NCI-H1930 (cell line): Measurements from ENCODE around the gene NOXRED1.
"Not testable (repeated sequence)": the region's sequence is repeated elsewhere in the genome, so short reads cannot be mapped to it uniquely, and the experiment has no call there.

Experiments
- DNase-seq, 2 experiments: peaks; one replicate each; lab custom pipeline; 2025; lab: John Stamatoyannopoulos, UW

NOXRED1 gene

DNA sequence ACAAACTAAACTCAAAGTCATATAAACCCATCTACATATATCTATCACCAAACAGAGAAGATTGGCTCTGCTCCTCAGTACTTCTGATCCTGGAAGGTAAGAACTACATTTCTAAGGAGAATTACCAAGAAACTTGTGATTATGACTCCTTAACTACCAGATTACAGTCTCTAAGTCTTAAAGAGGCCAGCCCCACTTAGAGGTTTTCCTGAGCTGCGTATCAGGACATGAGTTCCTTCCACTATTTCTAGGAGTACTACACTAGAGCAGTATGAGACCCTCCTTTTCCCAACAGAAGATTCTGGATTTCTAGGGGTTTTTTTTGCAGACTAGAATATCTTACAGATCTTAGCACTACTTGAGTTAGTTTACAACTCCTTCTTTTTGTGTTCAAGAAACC, at the start of gene NOXRED1:
Gene NOXRED1, minus strand, starts transcription at position 101 of the 400 bp plus-strand sequence. CDS start 634 bp downstream, outside the sequence.
- DNase-seq: no peak

GRCh38 chr14:77470224-77470870, 47.0 kb upstream of the NOXRED1 start:
- no peak for DNase-seq

DNA sequence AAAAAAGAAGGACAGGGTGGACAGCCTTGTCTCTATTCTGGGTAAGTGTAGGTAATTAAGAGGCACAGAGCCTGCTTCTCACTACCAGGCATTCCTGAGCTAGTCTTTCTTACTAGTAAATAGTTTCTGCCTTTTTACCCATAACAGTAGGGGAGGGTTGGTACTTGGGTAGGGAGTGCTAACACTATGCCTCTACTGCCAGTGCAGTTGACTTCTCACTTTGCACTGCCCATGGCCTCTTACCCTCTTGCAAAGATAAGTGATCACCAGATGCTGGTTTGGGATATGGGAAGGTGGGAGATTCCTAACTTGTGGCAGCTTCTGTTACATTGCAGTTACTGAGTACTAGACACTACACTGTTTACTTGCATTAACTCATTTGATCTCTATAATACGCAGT, 46.2 kb upstream of the NOXRED1 start:
- DNase-seq: no peak

DNA sequence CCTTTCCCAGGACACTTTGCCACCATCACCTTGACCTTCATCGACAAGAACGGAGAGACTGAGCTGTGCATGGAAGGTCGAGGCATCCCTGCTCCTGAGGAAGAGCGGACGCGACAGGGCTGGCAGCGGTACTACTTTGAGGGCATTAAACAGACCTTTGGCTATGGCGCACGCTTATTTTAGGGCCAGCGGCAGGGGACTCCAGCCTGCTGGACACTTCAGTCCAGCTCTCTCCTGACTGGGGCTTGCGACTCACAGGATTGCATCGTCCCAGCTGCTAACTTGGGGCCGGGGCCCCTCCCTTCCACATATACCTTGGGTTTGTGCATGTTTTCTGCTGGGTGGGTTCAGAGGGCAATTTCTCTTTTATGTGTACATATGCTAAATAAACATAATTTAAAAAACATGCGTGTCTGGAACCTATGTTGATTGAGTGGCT, 45.8 kb upstream of the NOXRED1 start:
- DNase-seq: no peak

- DNase-seq: no peak
Measured at GRCh38 chr14:77467801-77468200, 44.5 kb upstream of the NOXRED1 start.

DNA sequence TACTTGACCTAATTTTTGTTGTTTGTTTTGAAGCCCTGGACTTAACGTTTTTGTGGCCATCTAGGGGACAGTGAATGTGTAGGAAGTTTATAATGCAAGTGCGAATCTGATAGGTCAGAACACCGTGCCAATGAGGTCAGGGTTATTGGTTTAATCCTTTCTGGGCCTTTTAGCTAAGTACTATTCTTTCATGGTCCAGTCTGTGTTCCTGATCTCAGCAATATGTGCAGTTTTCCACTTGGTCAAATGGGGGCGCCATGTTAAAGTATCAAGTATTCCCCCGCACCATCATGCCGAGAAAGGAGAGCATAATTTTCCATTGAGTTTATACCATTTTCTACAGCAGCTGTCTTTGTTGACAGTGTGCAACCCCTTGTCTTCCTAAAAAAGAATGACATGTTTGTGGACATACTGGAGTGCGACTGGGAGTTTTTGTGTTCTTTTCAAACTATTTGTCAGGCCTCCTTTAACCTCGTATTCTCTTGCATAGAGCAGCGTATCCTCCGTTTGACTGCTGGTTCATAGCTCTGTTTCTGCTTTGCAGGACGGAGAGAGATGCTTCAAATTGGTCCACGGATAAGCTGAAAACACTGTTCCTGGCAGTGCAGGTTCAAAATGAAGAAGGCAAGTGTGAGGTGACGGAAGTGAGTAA, 35.9 kb upstream of the NOXRED1 start:
- peak; percentile 28 to 52 for DNase-seq

GRCh38 chr14:77458249-77458950, 35.1 kb upstream of the NOXRED1 start:
- DNase-seq: no peak

DNA sequence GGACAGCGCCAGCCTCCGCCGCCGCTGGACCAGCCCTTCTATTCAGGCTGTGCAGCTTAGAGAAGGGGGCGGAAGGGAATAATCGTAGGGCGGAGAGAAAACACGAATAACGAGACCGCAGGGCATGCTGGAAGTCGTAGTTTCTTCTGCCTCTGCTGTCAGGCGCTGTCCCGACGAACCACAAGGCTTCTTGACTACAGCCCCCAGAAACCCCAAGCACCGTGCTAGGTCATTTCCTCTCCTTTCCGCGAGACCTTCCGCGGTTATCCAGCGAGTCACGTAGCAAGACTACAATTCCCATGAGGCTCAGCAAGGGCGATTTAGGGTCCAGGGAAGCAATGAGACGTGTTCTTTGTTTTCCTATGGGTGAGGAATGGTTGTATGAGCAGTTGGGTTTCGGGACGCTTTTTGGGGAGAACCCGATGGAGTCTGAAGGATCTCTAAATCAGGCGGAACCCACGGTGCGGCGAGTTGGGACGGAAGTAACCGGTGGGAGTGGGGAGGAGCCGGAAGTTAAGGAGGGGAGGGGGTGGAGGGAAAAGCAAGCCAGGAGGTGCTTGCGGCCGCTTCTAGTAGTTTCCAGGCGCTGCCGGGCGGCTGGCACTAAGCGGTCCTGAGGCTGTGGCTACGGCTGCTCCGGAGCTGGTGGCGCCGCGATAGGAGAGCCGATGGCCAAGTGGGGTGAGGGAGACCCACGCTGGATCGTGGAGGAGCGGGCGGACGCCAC, 34.4 kb upstream of the NOXRED1 start, which contains the start of the genes AHSA1 and VIPAS39:
Gene AHSA1, plus strand, starts transcription at position 572 of the 727 bp plus-strand sequence. Its CDS starts 97 bp downstream, at position 669.
Gene VIPAS39, minus strand, starts transcription at position 80 of the 727 bp plus-strand sequence. CDS start 3,499 bp downstream, outside the sequence.
- peak; percentile 96 to 97 for DNase-seq

DNA sequence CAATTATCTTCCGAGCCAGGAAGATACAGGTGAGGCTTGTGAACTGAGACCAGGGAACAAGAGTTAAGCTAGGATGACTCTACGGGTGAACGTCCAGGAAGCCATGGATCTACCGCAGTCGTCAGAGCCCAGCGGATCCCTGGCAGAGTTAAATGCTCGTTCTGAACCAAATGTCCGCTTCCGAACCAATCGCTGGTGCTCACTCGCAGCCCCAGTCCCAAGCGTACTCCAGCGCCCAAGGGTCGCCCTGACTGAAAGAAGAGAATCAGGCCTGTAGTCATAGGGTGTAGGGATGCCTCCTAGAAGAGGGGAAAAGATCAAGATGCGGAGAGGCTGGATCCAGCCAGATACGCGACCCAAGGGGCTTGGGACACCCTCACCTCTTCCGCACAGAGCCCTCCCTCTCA, 33.8 kb upstream of the NOXRED1 start:
- DNase-seq: no peak

DNA sequence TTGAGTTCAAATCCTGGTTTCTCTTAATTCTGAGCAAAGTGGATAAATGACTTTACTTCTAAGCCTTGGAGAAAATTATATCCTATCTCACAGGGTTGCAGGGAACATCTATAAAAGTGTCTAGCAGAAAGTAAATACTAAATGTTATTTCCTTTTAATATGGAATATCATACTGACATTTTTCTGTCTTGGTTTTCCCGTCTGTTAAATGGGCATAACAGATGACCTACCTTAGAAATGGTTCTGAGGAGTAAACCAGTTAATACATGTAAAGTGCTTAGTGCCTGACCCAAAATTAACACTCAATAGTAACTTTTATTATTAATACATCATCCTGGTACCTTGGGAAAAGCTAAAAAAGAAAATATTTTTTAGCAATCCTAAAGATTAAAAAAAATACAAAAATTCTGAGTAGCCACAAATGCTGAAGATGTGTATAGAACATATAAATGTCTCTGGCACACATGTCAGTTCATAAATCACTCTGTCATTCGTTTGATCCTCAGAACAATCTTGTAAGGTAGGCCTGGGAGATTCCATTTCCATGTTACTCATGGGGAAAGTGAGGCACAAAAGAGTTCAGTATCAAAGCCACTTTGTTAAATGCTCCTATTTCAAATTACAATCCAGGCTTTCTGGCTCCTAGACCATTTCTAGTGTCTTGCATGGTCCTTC, 32.8 kb upstream of the NOXRED1 start:
- no peak for DNase-seq

- no peak for DNase-seq
Measured at GRCh38 chr14:77442196-77442595, 18.9 kb upstream of the NOXRED1 start.

GRCh38 chr14:77439861-77440260, 16.5 kb upstream of the NOXRED1 start:
- no peak for DNase-seq

DNA sequence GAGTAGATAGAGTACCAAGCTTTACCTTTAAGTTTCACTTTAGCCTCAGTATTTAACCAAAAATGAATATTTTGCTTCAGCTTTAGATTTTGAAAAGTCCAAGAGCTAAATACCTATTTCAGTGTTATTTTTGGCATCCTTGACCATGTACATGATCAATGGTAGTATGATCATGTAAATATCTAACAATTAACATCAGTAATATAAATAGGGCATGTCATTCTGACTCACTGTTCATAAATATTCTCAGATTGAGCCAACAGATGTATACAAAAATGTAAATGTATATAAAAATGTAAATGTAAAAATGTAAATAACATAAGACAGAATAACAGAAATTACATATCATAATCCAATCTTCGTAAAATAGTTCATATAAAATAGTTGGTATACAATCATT, 15.3 kb upstream of the NOXRED1 start:
- no peak for DNase-seq

GRCh38 chr14:77436042-77436441, 12.7 kb upstream of the NOXRED1 start:
- DNase-seq: no peak

DNA sequence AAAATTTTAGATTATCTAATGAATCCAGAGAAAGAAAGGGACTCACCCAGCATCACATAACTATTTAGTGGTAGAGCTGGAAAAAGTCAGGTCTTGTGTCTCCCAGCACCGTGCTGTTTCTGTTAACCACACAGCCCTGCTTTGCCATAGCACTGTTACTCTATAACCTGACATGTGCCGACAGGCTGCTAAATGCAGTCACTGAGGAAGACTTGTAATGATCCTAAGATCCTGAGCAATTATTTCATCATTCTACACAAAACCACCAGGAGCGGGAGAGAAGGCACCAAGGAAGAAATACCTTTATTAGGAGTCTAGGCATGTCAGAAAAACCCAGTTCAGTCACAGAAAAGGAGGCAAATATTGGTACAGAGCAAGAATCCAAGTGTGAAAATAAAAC, 3.1 kb upstream of the NOXRED1 start:
- no peak for DNase-seq

DNA sequence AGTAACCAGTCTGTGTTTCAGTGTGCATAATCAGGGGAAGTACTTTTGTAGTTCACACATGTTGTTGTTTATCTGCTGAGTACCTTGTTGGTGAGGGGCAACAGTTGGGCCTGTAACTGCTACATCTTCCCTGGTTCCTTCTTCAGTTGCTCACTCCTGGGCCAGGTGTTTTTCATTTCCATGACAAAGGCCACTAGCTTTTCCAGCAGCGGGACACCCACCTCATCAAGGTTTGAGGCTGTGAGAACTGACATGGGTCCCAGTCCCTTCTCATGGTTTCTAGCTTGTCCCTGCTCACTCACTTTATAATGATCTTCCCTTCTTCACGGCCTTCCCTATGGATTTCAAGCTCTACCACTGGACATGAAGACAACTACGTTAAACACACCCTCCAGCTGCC, 1.5 kb upstream of the NOXRED1 start:
- no peak for DNase-seq

DNA sequence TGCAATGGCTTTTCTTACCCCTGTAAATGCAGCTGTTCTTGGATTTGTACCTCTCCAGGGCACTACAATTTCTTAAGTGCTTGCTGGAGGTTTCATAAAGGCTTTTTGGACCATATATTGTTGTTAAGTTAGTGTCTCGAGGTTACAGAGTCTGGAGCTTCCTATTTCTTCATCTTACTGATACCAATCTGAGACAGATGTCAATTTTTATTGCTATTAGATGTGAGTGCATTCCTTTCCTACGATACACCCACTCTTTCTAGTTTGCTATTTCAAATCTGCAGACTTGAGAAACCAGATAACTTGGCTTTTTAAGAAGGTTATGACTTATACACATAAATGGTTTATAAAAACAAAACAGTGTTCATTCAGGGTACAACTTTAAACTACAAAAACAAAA, 2.1 kb downstream of the NOXRED1 start:
- DNase-seq: no peak

DNA sequence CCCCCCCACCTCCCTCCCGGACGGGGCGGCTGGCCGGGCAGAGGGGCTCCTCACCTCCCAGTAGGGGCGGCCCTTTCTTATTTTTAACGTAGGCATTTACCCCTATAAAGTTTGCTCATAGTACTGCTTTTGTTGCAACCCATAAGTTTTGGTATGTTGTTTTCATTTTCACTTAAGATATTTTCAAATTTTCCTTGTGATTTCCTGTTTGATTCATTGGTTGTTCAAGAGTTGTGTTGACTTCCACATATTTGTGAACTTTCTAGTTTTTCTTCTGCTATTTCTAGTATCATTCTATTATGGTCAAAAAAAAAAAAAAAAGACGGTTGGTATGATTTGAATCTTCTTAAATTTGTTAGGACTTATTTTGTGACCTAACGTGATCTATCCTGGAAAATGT, 6.5 kb downstream of the NOXRED1 start:
- DNase-seq: no peak

DNA sequence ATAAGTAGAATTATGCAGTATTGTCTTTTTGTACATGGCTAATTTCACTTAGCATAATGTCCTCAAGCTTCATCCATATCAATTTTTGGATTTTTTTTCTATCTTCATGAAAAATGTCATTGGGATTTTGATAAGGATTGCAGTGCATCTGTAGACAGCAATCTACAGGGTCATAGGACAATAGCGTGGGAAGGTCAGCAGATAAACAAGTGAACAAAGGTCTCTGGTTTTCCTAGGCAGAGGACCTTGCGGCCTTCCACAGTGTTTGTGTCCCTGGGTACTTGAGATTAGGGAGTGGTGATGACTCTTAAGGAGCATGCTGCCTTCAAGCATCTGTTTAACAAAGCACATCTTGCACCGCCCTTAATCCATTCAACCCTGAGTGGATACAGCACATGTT, 7.2 kb downstream of the NOXRED1 start:
- not testable (repeated sequence) for DNase-seq

DNA sequence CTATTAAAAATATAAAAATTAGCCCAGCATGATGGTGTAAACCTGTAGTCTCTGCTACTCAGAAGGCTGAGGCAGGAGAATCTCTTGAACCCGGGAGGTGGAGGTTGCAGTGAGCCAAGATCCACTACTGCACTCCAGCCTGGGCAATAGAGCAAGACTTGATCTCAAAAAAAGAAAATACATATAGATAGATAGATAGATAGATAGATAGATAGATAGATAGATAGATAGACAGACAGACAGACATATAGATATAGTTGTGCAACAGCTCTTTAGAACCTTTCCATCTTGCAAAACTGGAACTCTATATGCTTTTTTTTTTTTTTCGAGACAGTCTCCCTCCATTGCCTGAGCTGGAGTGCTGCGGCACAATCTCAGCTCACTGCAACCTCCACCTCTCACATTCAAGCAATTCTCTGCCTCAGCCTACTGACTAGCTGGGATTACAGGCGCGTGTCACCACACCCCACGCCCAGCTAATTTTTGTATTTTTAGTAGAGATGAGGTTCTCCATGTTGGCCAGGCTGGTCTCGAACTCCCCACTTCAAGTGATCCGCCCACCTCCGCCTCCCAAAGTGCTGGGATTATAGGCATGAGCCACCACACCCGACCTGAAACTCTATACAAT, 7.8 kb downstream of the NOXRED1 start:
- not testable (repeated sequence) for DNase-seq

DNA sequence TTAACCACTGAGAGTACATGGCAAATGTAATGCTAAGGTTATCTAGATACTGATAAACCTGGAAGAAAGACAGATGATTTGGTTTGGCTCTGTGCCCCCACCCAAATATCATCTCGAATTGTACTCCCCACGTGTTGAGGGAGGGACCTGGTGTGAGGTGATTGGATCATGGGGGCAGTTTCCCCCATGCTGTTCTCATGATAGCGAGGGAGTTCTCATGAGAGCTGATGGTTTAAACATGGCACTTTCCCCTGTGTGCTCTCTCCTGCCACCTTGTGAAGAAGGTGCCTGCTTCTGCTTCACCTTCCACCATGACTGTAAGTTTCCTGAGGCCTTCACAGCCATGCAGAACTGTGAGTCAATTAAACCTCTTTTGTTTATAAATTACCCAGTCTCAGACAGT, 14.2 kb downstream of the NOXRED1 start:
- no peak for DNase-seq
